GM20000 (cell line): ENCODE data around the gene FBXL4.

ENCODE experiments used
- DNase-seq: peaks from one replicate; pipeline ENCODE4 v3.0.0; 2012; ENCODE audit warnings: low spot score
- TF ChIP-seq, protein P1 (sequence below): IDR thresholded peaks from 2 replicates; pipeline ENCODE4 v1.5.1; 2012; ENCODE audit warnings: mild to moderate bottlenecking, control low read depth; ENCODE audit errors: extremely low read depth, missing control alignments

Gene FBXL4

GRCh38 chr6:98833307-98834059 lies 114.3 kb downstream of the FBXL4 start:
- no peak for DNase-seq

GRCh38 chr6:98833057-98833306 lies 114.8 kb downstream of the FBXL4 start:
- TF ChIP-seq, protein P1, sequence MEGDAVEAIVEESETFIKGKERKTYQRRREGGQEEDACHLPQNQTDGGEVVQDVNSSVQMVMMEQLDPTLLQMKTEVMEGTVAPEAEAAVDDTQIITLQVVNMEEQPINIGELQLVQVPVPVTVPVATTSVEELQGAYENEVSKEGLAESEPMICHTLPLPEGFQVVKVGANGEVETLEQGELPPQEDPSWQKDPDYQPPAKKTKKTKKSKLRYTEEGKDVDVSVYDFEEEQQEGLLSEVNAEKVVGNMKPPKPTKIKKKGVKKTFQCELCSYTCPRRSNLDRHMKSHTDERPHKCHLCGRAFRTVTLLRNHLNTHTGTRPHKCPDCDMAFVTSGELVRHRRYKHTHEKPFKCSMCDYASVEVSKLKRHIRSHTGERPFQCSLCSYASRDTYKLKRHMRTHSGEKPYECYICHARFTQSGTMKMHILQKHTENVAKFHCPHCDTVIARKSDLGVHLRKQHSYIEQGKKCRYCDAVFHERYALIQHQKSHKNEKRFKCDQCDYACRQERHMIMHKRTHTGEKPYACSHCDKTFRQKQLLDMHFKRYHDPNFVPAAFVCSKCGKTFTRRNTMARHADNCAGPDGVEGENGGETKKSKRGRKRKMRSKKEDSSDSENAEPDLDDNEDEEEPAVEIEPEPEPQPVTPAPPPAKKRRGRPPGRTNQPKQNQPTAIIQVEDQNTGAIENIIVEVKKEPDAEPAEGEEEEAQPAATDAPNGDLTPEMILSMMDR, result no peak
- DNase-seq, result no peak

More at GRCh38 chr6:98833307-98834059, 114.3 kb downstream of the FBXL4 start:
- TF ChIP-seq, protein P1, result no peak

GRCh38 chr6:98832284-98833056 lies 115.3 kb downstream of the FBXL4 start:
- DNase-seq, result no peak
- TF ChIP-seq, protein P1, result no peak

- TF ChIP-seq, protein P1, result no peak
- DNase-seq, result no peak
These were observed 115.8 kb downstream of the FBXL4 start for GRCh38 chr6:98831959-98832283.

DNA sequence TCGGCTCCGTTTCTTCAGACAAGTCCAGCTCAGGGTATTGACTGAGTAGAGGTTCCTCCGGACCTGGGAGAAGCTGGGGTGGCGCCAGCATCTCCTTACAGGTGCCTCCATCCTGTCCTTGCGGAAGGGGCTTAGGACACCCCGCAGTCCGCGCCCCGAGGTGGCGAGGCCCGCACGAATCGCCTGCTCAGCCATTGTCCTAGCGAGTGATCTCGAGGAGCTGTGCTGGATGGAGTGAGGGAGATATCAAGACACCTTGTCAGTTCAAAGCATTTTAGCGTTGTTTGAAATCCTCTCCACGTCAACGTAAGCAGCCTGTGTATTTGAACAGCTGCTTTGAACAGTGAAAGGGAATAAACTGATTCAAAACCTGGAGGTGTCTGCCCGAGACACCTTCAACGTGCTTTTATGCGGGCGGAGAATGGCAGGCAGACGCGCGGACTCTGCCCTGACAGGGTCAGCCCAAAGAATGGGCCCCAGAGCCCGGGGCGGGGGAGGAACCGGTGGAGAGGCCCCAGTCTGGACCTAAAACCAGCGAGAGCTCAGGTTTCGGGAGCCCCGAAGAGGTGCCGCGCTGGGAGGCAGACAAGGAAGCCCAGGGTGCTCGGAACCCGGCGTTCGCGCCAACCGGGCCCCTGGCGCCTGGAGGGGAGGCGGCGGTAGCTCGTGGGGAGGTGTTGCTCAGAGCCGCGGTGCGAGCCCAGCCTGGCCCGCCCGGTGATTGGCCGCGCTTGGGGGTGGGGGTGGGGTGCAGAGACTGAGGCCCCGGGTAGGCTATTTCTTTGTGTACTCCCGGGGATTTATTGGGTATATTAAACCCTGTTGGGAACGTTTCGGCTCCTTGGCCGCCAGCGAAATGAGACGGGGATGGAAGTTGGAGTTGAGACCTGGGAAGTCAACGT lies 116.4 kb downstream of the FBXL4 start:
- TF ChIP-seq, protein P1, result no peak
- DNase-seq, result no peak

DNA sequence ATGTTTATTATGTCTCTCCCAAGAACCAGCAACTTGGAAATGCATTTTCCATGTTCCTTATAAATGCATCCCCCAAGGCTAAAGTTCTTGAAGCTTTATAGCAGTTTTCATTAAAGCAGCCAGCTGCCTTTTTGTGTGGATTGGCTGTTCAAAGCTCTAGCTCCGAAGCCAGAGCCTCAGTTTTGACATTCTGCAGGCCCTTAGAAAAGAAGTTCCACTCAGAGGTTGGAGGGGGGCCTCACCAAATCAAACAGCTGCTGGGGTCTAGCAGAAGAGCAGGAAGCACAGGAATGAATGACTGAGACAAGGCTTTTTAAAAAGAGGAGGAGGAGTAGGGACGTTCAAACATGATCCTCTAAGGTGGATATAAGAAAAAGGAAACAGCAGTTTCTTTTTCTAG lies 117.6 kb downstream of the FBXL4 start:
- no peak for DNase-seq
- TF ChIP-seq, protein P1, result no peak
